Stimulated activated CD8-positive, alpha-beta memory T cell treated with anti-CD3 and anti-CD28 coated beads, Interleukin-15, amount 100 ng/mL, for 1 hour (primary cell): ENCODE results near the gene CNTN1.

Experiments used
- DNase-seq: peaks from one replicate; pipeline ENCODE4 v3.0.0-alpha.2; 2020; ENCODE audit warnings: low read depth

CNTN1 gene

DNA sequence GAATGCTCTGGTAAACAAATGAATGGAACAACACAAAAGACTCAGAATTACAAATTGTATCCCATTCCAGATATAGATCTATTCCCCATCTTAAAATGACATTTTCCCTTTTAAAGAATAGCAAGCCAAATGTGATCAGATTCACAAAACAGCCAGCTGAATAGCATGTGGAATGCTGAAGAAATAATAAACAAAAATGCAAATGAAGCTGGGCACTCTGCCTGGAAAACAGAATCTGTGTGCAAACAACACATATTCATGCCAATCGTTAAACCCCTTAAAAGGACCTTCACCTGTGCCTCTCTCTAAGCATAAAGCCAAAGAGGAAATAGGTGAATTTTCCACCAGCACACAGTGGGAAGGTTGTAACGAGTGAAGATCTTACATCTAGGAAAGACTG, 428.0 kb downstream of the CNTN1 start:
- no peak for DNase-seq

DNA sequence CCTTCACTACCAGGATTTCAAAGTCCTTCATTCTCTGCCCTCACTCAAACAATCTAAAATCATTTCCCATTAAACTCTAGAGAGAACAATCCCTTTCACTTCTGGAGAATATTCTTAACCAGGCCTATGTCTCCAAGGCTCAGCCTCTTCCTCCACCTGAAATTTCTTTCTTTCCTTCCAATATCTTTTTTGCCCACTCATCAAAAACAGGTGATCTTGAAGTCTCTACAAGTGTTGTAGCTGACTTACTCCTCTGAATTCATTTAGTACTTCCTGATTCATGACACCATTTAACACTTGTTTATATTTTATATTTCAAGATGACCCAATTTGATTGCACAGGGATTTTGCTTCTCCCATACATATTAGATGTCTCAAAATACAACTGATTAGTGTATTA, 429.1 kb downstream of the CNTN1 start:
- no peak for DNase-seq
